ENCODE measurements around the gene NRG2. TPM values are rescaled to one million over a fixed set of nuclear protein-coding genes. Genes with fewer than 3 reads are reported as not detected.

The NRG2 gene
- polyA plus RNA-seq, 3 donors = 0.01 TPM; not detected in 2

DNA sequence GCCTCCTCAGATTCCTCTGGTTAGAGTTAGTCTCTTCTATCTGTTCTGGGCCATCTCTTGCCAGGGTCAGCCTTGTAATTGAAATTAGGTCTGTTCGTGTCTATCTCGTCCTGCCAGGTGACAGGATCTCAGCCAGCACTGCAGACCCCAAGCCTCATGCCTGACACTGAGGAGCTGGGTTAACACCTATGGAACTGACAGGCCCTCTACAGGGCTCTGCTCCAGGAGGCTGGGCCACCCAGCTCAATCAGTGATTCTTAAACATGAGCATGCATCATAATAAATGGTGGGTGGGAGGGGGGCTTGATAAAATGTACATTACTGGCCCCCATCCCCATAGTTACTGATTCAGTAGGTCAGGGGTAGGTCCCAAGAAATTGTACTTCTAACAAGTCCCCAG is 144.1 kb downstream of the NRG2 start:
- no peak overlapping the region for H3K4me3 ChIP-seq (replicated peaks in 1 of 3; ENCODE audit: low read depth in 2 of 3, low read length in 3 of 3)
- WGBS (ENCODE audit: insufficient coverage) = 77% methylated on average over 2 of the region's 2 CpGs
- no peak overlapping the region for H3K4me3 Mint-ChIP-seq
- H3K27me3 ChIP-seq (ENCODE audit: control insufficient read depth in 2 of 2, insufficient read depth in 2 of 2, low read length in 2 of 2) = peaks cover 25 to 38% of the 10 kb centered on the region in 2 donors
- no peak overlapping the region for H3K27ac Mint-ChIP-seq
- intact Hi-C loops (cut with micrococcal nuclease) = no loop called here
- peaks cover 0 to 5% (median 0%) of the 10 kb centered on the region in 7 donors for H3K9me3 Mint-ChIP-seq
- H3K27ac ChIP-seq (ENCODE audit: low read depth in 1 of 2, low read length in 2 of 2) = no peak overlapping the region
- no peak overlapping the region for H2AFZ ChIP-seq (ENCODE audit: insufficient read depth, low read depth, low read length, poor library complexity, severe bottlenecking)
- peaks cover 0 to 20% of the 10 kb centered on the region in 2 donors for H3K9me3 ChIP-seq (replicated peaks in 1 of 2; ENCODE audit: control insufficient read depth in 1 of 2, insufficient read depth in 1 of 2, low read length in 2 of 2)
- no peaks in the 10 kb centered on the region for H4K20me1 ChIP-seq (ENCODE audit: insufficient read depth, low read length)
- H3K4me1 ChIP-seq (ENCODE audit: control insufficient read depth in 1 of 2, insufficient read depth in 2 of 2, low read length in 2 of 2) = peaks cover 0 to 2% of the 10 kb centered on the region in 2 donors
- H3K79me2 ChIP-seq (ENCODE audit: insufficient read depth, low read length) = no peaks in the 10 kb centered on the region
- peaks cover 3% of the 10 kb centered on the region for H3K4me1 Mint-ChIP-seq
- H3K36me3 Mint-ChIP-seq = no peaks in the 10 kb centered on the region
- H3K9ac ChIP-seq (ENCODE audit: insufficient read depth, low read length, poor library complexity, severe bottlenecking) = no peak overlapping the region
- TF ChIP-seq, protein P1, sequence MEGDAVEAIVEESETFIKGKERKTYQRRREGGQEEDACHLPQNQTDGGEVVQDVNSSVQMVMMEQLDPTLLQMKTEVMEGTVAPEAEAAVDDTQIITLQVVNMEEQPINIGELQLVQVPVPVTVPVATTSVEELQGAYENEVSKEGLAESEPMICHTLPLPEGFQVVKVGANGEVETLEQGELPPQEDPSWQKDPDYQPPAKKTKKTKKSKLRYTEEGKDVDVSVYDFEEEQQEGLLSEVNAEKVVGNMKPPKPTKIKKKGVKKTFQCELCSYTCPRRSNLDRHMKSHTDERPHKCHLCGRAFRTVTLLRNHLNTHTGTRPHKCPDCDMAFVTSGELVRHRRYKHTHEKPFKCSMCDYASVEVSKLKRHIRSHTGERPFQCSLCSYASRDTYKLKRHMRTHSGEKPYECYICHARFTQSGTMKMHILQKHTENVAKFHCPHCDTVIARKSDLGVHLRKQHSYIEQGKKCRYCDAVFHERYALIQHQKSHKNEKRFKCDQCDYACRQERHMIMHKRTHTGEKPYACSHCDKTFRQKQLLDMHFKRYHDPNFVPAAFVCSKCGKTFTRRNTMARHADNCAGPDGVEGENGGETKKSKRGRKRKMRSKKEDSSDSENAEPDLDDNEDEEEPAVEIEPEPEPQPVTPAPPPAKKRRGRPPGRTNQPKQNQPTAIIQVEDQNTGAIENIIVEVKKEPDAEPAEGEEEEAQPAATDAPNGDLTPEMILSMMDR (IDR thresholded peaks at IDR 0.05) = no peak
- H3K4me2 ChIP-seq (replicated peaks; ENCODE audit: extremely low read depth, low read length, poor library complexity, severe bottlenecking) = no peak overlapping the region
- peaks cover 17 to 47% (median 46%) of the 10 kb centered on the region in 3 donors for H3K27me3 Mint-ChIP-seq (ENCODE audit: low read depth in 3 of 3)
- no peaks in the 10 kb centered on the region for H3K36me3 ChIP-seq (replicated peaks in 1 of 2; ENCODE audit: control insufficient read depth in 1 of 2, insufficient read depth in 2 of 2, low read length in 2 of 2)
- DNase-seq = no peak

DNA sequence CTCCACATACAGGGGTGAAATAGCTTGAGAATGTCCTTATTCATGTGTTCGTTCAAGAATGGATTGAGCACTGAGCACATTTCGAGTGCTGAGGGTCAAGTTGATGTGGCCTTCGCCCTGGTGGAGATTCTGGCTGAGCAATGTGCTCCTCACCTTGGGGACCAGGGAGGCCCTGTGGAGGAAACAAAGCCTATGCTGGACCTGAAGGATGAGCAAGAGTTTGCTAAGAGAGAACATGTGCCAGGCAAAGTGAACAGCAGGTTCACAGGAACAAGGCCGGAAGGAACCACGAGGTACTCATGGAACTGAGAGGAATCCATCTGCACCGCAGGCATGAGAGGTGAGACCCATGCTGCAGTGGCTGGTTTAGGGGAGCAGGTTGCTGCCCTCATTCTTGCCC is 145.1 kb downstream of the NRG2 start:
- Mint-ChIP-seq H3K36me3 (no peaks in the 10 kb centered on the region), H3K4me3 (no peak overlapping the region), H3K9me3 (no peaks in the 10 kb centered on the region), H3K27ac (no peak overlapping the region), H3K27me3 (ENCODE audit: low read depth in 3 of 3) (peaks cover 23 to 42% (median 39%) of the 10 kb centered on the region in 3 donors), H3K4me1 (no peaks in the 10 kb centered on the region)
- 95% methylated on average over 4 of the region's 6 CpGs for WGBS (ENCODE audit: insufficient coverage)
- no peak overlapping the region for H3K27ac ChIP-seq (ENCODE audit: low read depth in 1 of 2, low read length in 2 of 2)
- TF ChIP-seq, protein P1 (IDR thresholded peaks at IDR 0.05) = no peak
- H4K20me1 ChIP-seq (ENCODE audit: insufficient read depth, low read length) = no peaks in the 10 kb centered on the region
- H3K79me2 ChIP-seq (ENCODE audit: insufficient read depth, low read length) = no peaks in the 10 kb centered on the region
- no peak overlapping the region for H3K9ac ChIP-seq (ENCODE audit: insufficient read depth, low read length, poor library complexity, severe bottlenecking)
- no peak overlapping the region for H2AFZ ChIP-seq (ENCODE audit: insufficient read depth, low read depth, low read length, poor library complexity, severe bottlenecking)
- H3K4me2 ChIP-seq (replicated peaks; ENCODE audit: extremely low read depth, low read length, poor library complexity, severe bottlenecking) = no peak overlapping the region
- no peaks in the 10 kb centered on the region for H3K36me3 ChIP-seq (replicated peaks in 1 of 2; ENCODE audit: control insufficient read depth in 1 of 2, insufficient read depth in 2 of 2, low read length in 2 of 2)
- H3K27me3 ChIP-seq (ENCODE audit: control insufficient read depth in 2 of 2, insufficient read depth in 2 of 2, low read length in 2 of 2) = peaks cover 18 to 29% of the 10 kb centered on the region in 2 donors
- H3K4me1 ChIP-seq (ENCODE audit: control insufficient read depth in 1 of 2, insufficient read depth in 2 of 2, low read length in 2 of 2) = no peaks in the 10 kb centered on the region
- intact Hi-C loops (cut with micrococcal nuclease) = no loop called here
- no peak overlapping the region for H3K4me3 ChIP-seq (replicated peaks in 1 of 3; ENCODE audit: low read depth in 2 of 3, low read length in 3 of 3)
- no peak for DNase-seq
- peaks cover 0 to 13% of the 10 kb centered on the region in 2 donors for H3K9me3 ChIP-seq (replicated peaks in 1 of 2; ENCODE audit: control insufficient read depth in 1 of 2, insufficient read depth in 1 of 2, low read length in 2 of 2)
